HEK293T (cell line): ENCODE data around the gene PCYT1A.

ENCODE experiments used
- CTCF ChIA-PET: fragments of 350-600 bp; formaldehyde crosslinking; extraction: SDS; loops from one replicate; lab custom pipeline; 2021; ENCODE audit warnings: antibody characterized with exemption, inconsistent platforms; lab: Yijun Ruan, JAX
- POLR2A ChIA-PET: fragments of 350-600 bp; formaldehyde crosslinking; extraction: SDS; loops from one replicate; lab custom pipeline; 2020; ENCODE audit warnings: antibody characterized with exemption, inconsistent platforms; lab: Yijun Ruan, JAX
- DNase-seq: peaks from one replicate; pipeline ENCODE4 v3.0.0; 2012; ENCODE audit warnings: mixed read lengths; ENCODE audit errors: extremely low spot score
- ARNT ChIP-seq: fragments of 450-650 bp; IDR thresholded peaks from 2 replicates; pipeline ENCODE4 v1.6.1; 2017; ENCODE audit warnings: mild to moderate bottlenecking
- BHLHE40 ChIP-seq: fragments of 450-650 bp; IDR thresholded peaks from 2 replicates; pipeline ENCODE4 v1.6.1; 2016; ENCODE audit warnings: mild to moderate bottlenecking, moderate library complexity, borderline replicate concordance
- CTBP1 ChIP-seq: fragments of 450-650 bp; IDR thresholded peaks from 2 replicates; pipeline ENCODE4 v1.6.1; 2016; ENCODE audit warnings: borderline replicate concordance
- ELF4 ChIP-seq: fragments of 450-650 bp; IDR thresholded peaks from 2 replicates; pipeline ENCODE4 v1.6.1; 2017; ENCODE audit warnings: antibody characterized with exemption
- FOXA1 ChIP-seq: fragments of 450-650 bp; IDR thresholded peaks from 2 replicates; pipeline ENCODE4 v1.6.1; 2016; ENCODE audit warnings: mild to moderate bottlenecking
- FOXK2 ChIP-seq: fragments of 450-650 bp; IDR thresholded peaks from 2 replicates; pipeline ENCODE4 v1.6.1; 2016; ENCODE audit warnings: mild to moderate bottlenecking
- FOXM1 ChIP-seq: fragments of 450-650 bp; IDR thresholded peaks from 2 replicates; pipeline ENCODE4 v1.6.1; 2017; ENCODE audit warnings: mild to moderate bottlenecking, borderline replicate concordance
- HDGF ChIP-seq: fragments of 450-650 bp; IDR thresholded peaks from 2 replicates; pipeline ENCODE4 v1.6.1; 2017; ENCODE audit warnings: antibody characterized with exemption, borderline replicate concordance
- L3MBTL2 ChIP-seq: fragments of 450-650 bp; conservative IDR thresholded peaks from 2 replicates; pipeline ENCODE4 v1.6.1; 2016; ENCODE audit warnings: mild to moderate bottlenecking
- LEF1 ChIP-seq: fragments of 450-650 bp; IDR thresholded peaks from 2 replicates; pipeline ENCODE4 v1.6.1; 2017; ENCODE audit warnings: mild to moderate bottlenecking, borderline replicate concordance
- NFRKB ChIP-seq: fragments of 450-650 bp; IDR thresholded peaks from 2 replicates; pipeline ENCODE4 v1.6.1; 2016; ENCODE audit warnings: mild to moderate bottlenecking, moderate library complexity
- SP1 ChIP-seq: fragments of 450-650 bp; IDR thresholded peaks from 2 replicates; pipeline ENCODE4 v1.6.1; 2017
- SUZ12 ChIP-seq: fragments of 450-650 bp; IDR thresholded peaks from 2 replicates; pipeline ENCODE4 v1.6.1; 2016; ENCODE audit warnings: mild to moderate bottlenecking
- TARDBP ChIP-seq: fragments of 450-650 bp; IDR thresholded peaks from 2 replicates; pipeline ENCODE4 v1.6.1; 2016
- ZNF384 ChIP-seq: fragments of 450-650 bp; IDR thresholded peaks from 2 replicates; pipeline ENCODE4 v1.6.1; 2016
- TF ChIP-seq, protein P1 (sequence below): fragments of 450-650 bp; IDR thresholded peaks from 2 replicates; pipeline ENCODE4 v1.6.1; 2016

Gene PCYT1A

DNA sequence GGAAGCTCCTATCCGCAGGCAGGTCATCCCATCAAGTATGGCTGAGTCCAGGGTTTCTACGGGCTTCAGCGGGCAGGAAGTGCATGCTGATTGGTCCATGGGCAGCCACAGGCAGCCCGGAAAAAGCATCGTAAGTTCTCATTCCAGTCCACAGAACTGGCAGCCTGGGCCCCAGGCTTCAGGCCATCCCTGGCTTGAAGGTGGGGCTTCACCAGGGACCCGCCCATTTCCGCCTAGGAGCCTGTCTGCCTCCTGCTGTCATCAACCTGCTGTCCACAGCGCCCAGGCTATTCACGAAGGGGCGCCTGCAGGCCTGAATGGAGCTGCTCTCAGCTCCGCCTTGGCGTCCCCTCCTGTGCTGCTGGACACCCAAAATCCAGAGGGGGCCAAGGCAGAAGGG is 13.9 kb downstream of the PCYT1A start:
- ChIA-PET CTCF (no interaction called here), POLR2A (no interaction called here)
- no peak for DNase-seq
- TF ChIP-seq LEF1 (no peak), L3MBTL2 (no peak), FOXK2 (no peak), FOXA1 (no peak), SP1 (no peak), ARNT (no peak), NFRKB (no peak), TARDBP (no peak)

DNA sequence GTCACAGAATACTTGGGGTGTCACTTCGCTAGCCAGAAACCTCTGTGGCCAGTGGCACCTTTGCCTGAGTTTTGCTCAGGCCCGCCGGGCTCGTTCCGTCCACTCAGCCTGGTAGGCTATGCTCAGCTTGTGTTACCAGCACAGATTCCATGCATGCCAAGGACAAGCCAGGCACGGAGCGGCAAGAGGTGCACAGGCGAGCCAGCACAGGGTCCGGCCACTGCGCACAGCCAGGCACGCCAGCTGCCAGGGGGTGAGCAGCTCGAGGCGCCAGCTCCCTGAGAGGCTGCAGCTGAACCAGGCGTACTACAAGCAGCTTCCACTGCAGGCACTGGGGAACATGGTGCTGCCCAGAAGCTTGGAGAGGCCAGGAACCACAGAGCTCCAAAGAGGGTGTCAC is 14.7 kb downstream of the PCYT1A start:
- DNase-seq, result no peak
- TF ChIP-seq CTBP1 (no peak), TARDBP (no peak), SUZ12 (no peak)
- POLR2A ChIA-PET, result no interaction called here
- CTCF ChIA-PET, result no interaction called here

DNA sequence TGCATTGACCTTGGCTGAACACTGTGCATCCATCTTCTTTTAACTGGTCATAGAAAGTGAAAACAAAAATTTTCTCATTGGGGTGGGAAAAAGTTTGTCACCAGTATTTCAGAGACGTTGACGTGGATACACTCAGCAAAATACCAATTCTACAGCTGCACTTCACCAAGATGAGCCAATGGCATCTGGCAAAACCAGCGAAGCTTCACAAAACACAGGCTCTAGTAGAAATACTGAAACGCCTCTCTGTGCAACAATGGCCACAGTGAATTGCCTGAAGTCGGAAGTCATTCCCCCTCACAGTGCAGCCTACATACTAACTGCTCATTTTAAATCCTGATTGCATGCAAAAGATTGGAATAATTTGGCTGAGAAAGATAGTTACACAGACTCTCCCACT is 17.0 kb downstream of the PCYT1A start:
- ChIA-PET POLR2A (no interaction called here), CTCF (interaction anchor here (0.5 kb wide), 1 partner anchor 14 kb away, joined by 3 read pairs; no protein-coding TSS in a partner anchor)
- no peak for DNase-seq
- no peak for TF ChIP-seq ARNT
- no peak for TF ChIP-seq ELF4
- no peak for TF ChIP-seq FOXK2
- TF ChIP-seq FOXM1, result no peak
- no peak for TF ChIP-seq HDGF
- no peak for TF ChIP-seq FOXA1
- TF ChIP-seq ZNF384, result no peak
- no peak for TF ChIP-seq LEF1
- TF ChIP-seq CTBP1, result no peak
- no peak for TF ChIP-seq NFRKB
- no peak for TF ChIP-seq BHLHE40
- no peak for TF ChIP-seq SUZ12
- TF ChIP-seq, protein P1, sequence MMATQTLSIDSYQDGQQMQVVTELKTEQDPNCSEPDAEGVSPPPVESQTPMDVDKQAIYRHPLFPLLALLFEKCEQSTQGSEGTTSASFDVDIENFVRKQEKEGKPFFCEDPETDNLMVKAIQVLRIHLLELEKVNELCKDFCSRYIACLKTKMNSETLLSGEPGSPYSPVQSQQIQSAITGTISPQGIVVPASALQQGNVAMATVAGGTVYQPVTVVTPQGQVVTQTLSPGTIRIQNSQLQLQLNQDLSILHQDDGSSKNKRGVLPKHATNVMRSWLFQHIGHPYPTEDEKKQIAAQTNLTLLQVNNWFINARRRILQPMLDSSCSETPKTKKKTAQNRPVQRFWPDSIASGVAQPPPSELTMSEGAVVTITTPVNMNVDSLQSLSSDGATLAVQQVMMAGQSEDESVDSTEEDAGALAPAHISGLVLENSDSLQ, result no peak
- TF ChIP-seq TARDBP, result no peak
- TF ChIP-seq SP1, result no peak
- no peak for TF ChIP-seq L3MBTL2

DNA sequence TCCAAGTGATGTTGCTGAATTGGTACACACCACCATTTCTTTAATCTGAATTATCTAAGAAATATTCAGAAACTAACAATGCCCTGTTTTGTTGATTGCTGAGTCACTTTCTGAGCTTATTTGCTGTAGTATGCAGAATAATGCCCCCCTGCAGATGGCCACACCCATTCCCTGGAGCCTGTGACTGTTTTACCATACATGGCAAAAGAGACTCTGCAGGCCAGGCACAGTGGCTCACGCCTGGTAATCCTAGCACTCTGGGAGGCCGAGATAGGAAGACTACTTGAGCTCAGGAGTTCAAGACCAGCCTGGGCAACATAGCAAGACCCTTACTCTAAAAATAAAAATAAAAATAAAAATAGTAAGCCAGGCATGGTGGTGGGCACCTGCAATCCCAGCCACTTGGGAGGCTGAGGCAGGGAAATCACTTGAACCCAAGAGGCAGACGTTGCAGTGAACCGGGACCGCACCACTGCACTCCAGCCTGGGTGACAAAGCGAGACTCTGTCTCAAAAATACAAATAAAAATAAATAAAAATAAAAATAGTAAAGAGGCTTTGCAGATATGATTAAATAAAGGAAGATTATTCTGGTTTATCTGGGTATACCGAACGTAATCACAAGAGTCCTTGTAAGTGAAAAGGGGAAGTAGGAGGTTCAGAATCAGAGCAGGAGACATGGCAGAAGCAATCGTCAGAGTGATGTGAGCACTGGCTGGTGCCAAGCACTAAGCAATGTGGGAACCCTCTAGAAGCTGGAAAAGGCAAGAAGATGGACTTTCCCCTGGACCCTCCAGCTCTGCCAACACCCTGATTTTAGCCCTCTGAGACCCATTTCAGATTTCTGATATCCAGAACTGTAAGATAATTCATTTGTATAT is 19.0 kb downstream of the PCYT1A start:
- ChIA-PET POLR2A (no interaction called here), CTCF (no interaction called here)
- TF ChIP-seq FOXA1, result no peak
- no peak for TF ChIP-seq ARNT
- no peak for TF ChIP-seq L3MBTL2
- no peak for DNase-seq

DNA sequence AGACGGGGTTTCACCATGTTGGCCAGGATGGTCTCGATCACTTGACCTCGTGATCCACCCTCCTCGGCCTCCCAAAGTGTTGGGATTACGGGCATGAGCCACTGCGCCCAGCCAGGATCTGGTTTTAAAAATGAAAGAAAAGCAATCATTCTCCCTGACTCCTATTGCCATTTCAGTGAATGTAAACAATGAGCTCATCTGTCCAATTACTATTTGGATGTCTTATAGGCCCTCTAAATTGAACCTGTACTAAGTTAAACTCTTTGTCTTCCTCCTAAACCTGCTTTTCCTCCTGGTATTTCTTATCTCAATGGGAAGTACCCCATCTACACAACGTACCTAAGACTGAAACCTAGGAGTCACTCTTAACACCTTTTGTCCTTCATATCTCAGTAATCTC is 23.7 kb downstream of the PCYT1A start:
- ChIA-PET CTCF (no interaction called here), POLR2A (no interaction called here)
- DNase-seq, result no peak
- no peak for TF ChIP-seq LEF1

DNA sequence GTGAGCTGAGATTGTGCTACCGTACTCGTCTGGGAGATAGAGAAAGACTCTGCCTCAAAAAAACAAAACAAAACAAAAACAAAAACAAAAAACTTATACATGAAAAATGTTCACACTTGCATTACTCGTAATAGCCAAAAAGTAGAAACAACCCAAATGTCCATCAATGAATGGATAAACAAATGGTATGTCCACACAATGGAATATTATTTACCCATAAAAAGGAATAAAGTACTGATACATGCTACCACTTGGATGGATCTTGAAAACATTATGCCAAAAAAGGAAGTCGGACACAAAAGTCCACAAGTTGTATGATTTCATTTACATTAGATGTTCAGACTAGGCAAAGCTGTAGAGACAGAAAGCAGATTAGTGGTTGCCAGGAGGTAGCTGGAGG is 26.7 kb downstream of the PCYT1A start:
- ChIA-PET POLR2A (no interaction called here), CTCF (no interaction called here)
- DNase-seq, result no peak
- TF ChIP-seq HDGF (no peak), NFRKB (no peak), LEF1 (no peak)

DNA sequence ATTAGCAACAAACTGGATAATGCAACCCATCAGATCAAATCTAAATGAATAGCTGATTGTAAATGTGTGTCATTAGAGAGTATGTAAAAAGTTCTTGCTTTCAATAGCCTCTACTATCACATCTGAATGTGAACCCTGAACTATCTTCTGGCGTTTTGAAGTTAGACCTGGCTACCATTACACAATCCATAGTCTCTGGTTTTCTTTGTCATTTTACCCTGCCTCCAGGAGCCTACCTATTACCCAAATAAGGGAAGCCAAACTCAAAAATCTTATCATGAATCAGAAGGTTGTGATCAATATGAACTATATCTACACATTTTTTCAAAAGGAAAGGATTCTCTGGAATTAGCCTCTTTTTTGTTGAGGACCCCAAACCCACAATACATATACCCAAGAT is 31.8 kb downstream of the PCYT1A start:
- POLR2A ChIA-PET, result no interaction called here
- no peak for DNase-seq
- TF ChIP-seq L3MBTL2 (no peak), TARDBP (no peak), FOXA1 (no peak), ZNF384 (no peak), FOXM1 (no peak), HDGF (no peak), BHLHE40 (no peak)
- CTCF ChIA-PET, result no interaction called here

DNA sequence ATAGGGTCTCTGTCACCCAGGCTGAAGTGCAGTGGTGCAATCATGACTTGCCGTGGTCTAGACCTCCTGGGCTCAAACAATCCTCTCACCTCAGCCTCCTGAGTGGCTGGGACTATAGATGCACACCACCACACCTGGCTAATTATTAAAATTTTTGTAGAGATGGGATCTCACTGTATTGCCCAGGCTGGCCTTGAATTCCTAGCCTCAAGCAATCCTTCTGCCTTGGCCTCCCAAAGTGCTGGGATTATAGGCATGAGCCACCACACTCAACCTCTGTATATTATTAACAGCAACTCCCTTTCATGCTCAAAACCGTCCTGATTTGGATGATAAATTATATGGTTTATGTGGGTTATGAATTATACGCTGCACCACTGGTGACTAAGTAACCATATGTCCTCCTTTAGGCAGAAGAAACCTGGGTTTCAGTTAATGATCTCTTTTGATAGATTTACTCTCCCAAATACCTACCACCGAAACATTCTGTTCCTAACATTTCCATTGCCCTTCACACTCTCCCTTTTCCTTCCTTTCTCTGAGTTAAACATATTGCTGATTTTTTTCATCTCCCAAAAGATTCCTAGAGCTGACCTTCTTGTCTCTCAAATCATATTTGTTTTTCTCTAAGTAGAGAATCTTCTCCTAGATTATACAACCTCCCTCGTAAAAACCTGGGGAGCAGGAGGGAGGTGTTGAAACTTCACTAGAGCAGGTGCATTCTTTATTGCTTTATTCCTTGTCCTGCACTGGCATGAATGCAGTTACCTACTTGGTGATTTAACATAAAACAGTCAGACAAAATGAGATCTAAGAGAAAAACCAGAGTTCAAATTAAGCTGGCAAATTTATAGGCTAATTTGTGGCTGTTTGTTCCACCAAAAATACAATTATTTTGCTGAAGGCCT is 32.9 kb downstream of the PCYT1A start:
- no peak for DNase-seq
- TF ChIP-seq SP1 (no peak), TARDBP (no peak), SUZ12 (no peak), BHLHE40 (no peak), L3MBTL2 (no peak), ARNT (no peak), FOXM1 (no peak), FOXA1 (no peak), ELF4 (no peak), NFRKB (no peak), CTBP1 (no peak), FOXK2 (no peak)
- CTCF ChIA-PET, result interaction anchor here (0.6 to 1.4 kb wide), 4 partner anchors 189 to 264 kb away, joined by 3 to 6 read pairs (median 4); no protein-coding TSS in a partner anchor
- POLR2A ChIA-PET, result no interaction called here
